ENCODE data around the gene AFP.

Gene AFP

GRCh38 chr4:73437558-73437956 is 1.5 kb downstream of the AFP start:
- Mint-ChIP-seq H3K36me3 (ENCODE audit: low read depth) (no peaks in the 10 kb centered on the region), H3K4me1 (ENCODE audit: low read depth) (no peaks in the 10 kb centered on the region)

DNA sequence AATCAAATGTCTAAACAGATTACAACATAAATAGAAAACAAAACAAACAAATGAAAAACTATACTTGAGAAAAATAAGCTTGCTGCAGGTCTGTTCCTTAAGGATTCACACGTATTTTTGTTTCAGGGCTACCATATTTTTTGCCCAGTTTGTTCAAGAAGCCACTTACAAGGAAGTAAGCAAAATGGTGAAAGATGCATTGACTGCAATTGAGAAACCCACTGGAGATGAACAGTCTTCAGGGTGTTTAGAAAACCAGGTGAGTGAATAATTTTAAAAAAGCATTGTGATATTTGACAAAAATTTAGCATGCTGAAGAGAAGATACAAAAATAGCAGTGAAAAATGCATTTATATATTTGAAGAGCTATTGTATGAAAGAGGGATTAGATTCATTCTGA is 2.0 kb downstream of the AFP start:
- H3K36me3 Mint-ChIP-seq (ENCODE audit: low read depth) = no peaks in the 10 kb centered on the region
- H3K27me3 Mint-ChIP-seq (ENCODE audit: low read depth) = no peaks in the 10 kb centered on the region
- no peak for DNase-seq (ENCODE audit: low spot score)
- H3K9me3 Mint-ChIP-seq = no peaks in the 10 kb centered on the region
- H3K27ac Mint-ChIP-seq = no peak overlapping the region
- H3K4me3 Mint-ChIP-seq = no peak overlapping the region
- no peaks in the 10 kb centered on the region for H3K4me1 Mint-ChIP-seq (ENCODE audit: low read depth)

More at GRCh38 chr4:73437558-73437956, 1.5 kb downstream of the AFP start:
- Mint-ChIP-seq H3K27ac (no peak overlapping the region), H3K27me3 (ENCODE audit: low read depth) (no peaks in the 10 kb centered on the region), H3K4me3 (no peak overlapping the region), H3K9me3 (no peaks in the 10 kb centered on the region)
- DNase-seq (ENCODE audit: low spot score) = no peak

DNA sequence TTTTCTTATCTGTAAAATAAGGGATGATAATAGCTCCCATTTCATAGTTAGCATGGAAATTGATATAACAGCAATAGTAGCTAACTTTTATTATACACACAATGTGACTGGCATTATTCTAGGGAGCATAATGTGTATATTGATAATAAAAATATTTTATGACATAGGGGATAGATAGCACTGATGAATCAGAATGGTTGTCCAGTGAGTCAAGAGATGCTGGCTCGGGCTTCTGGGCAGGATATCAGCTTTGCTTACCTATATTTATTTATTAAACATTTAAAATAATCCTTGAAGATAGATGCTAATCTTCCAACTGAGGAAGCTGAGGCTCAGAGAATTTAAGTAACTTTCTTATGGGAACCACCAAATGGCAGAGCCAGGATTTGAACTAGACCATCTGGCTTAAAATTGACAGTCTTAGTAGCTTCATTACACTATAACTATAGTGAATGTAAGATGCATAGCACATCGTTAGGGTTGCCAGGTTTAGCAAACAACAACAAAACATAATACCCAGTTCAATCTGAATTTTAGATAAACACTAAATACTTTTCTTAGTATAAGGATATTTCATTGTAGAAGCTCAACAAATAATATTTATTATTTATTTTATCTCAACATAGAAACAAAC is 2.7 kb downstream of the AFP start:
- DNase-seq (ENCODE audit: low spot score) = no peak
- Mint-ChIP-seq H3K27me3 (ENCODE audit: low read depth) (no peaks in the 10 kb centered on the region), H3K36me3 (ENCODE audit: low read depth) (no peaks in the 10 kb centered on the region), H3K4me3 (no peak overlapping the region), H3K27ac (no peak overlapping the region), H3K9me3 (no peaks in the 10 kb centered on the region), H3K4me1 (ENCODE audit: low read depth) (no peaks in the 10 kb centered on the region)

DNA sequence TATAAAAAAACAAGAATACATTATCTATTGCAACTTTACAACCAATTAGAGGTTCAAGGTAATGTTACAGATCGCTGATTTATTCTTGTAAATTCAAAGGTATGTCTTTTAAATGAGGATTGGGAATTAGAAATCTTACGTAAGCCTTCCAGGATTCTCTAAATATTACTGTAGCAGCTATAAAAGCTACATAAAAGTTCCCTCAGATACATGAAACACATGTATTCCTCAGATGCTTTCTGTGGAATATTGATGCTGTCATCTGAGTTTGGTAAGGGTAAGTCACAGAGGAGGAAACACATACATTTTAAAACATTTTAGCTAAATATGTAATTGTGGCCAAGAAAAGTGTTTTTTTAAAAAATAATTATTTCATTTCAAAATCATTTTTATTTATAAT is 3.4 kb downstream of the AFP start:
- H3K36me3 Mint-ChIP-seq (ENCODE audit: low read depth) = no peaks in the 10 kb centered on the region
- no peak overlapping the region for H3K27ac Mint-ChIP-seq
- no peaks in the 10 kb centered on the region for H3K9me3 Mint-ChIP-seq
- DNase-seq (ENCODE audit: low spot score) = no peak
- H3K4me1 Mint-ChIP-seq (ENCODE audit: low read depth) = no peaks in the 10 kb centered on the region
- H3K27me3 Mint-ChIP-seq (ENCODE audit: low read depth) = no peaks in the 10 kb centered on the region
- no peak overlapping the region for H3K4me3 Mint-ChIP-seq

DNA sequence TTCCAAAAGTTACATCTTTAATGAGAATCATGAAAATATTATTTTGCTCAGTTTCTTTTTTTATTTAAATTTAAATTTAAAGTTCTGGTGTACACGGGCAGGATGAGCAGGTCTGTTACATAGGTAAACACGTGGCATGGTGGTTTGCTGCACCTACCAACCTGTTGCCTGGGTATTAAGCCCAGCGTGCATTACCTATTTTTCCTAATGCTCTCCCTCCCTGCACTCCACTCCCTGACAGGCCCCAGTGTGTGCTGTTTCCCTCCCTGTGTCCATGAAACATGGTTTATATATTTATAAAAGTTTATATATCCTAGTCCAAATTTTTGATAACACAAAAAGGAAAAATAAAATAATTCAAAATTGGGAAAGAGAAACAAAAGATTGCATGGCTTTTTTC is 4.0 kb downstream of the AFP start:
- H3K4me1 Mint-ChIP-seq (ENCODE audit: low read depth) = no peaks in the 10 kb centered on the region
- H3K9me3 Mint-ChIP-seq = no peaks in the 10 kb centered on the region
- H3K27ac Mint-ChIP-seq = no peak overlapping the region
- no peaks in the 10 kb centered on the region for H3K36me3 Mint-ChIP-seq (ENCODE audit: low read depth)
- H3K27me3 Mint-ChIP-seq (ENCODE audit: low read depth) = no peaks in the 10 kb centered on the region
- DNase-seq (ENCODE audit: low spot score) = no peak
- H3K4me3 Mint-ChIP-seq = no peak overlapping the region

- Mint-ChIP-seq H3K4me1 (ENCODE audit: low read depth) (no peaks in the 10 kb centered on the region), H3K27me3 (ENCODE audit: low read depth) (no peaks in the 10 kb centered on the region), H3K9me3 (no peaks in the 10 kb centered on the region), H3K36me3 (ENCODE audit: low read depth) (no peaks in the 10 kb centered on the region), H3K27ac (no peak overlapping the region), H3K4me3 (no peak overlapping the region)
- no peak for DNase-seq (ENCODE audit: low spot score)
Measured at GRCh38 chr4:73440653-73441052, 4.6 kb downstream of the AFP start.

- no peak for DNase-seq (ENCODE audit: low spot score)
- Mint-ChIP-seq H3K4me3 (no peak overlapping the region), H3K27ac (no peak overlapping the region), H3K27me3 (ENCODE audit: low read depth) (peaks cover 4% of the 10 kb centered on the region), H3K36me3 (ENCODE audit: low read depth) (no peaks in the 10 kb centered on the region), H3K9me3 (no peaks in the 10 kb centered on the region), H3K4me1 (ENCODE audit: low read depth) (no peaks in the 10 kb centered on the region)
Measured at GRCh38 chr4:73442275-73442674, 6.3 kb downstream of the AFP start.

DNA sequence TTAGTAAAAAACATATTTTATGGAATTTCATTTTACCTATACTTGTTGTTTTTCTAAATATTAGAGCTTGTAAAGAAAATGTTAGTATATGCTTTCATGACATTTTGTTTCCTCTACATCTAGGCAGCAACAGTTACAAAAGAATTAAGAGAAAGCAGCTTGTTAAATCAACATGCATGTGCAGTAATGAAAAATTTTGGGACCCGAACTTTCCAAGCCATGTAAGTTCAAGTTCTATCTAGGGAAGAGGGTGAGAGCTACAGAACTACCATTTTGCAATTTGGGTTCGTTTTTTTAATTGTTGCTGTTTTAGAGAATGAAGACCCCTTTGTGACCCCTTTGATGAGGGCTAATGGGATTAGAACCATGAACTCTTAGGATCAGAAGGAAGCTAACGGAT is 7.2 kb downstream of the AFP start:
- Mint-ChIP-seq H3K36me3 (ENCODE audit: low read depth) (no peaks in the 10 kb centered on the region), H3K4me3 (no peak overlapping the region), H3K9me3 (no peaks in the 10 kb centered on the region), H3K27ac (no peak overlapping the region), H3K27me3 (ENCODE audit: low read depth) (peaks cover 4% of the 10 kb centered on the region), H3K4me1 (ENCODE audit: low read depth) (no peaks in the 10 kb centered on the region)
- no peak for DNase-seq (ENCODE audit: low spot score)

GRCh38 chr4:73445383-73446335 is 9.6 kb downstream of the AFP start:
- DNase-seq (ENCODE audit: low spot score) = no peak
- H3K27ac Mint-ChIP-seq = no peak overlapping the region
- peaks cover 4% of the 10 kb centered on the region for H3K27me3 Mint-ChIP-seq (ENCODE audit: low read depth)
- no peaks in the 10 kb centered on the region for H3K4me1 Mint-ChIP-seq (ENCODE audit: low read depth)
- H3K4me3 Mint-ChIP-seq = no peak overlapping the region
- no peaks in the 10 kb centered on the region for H3K36me3 Mint-ChIP-seq (ENCODE audit: low read depth)
- no peaks in the 10 kb centered on the region for H3K9me3 Mint-ChIP-seq

GRCh38 chr4:73446336-73446938 is 10.4 kb downstream of the AFP start:
- peaks cover 4% of the 10 kb centered on the region for H3K27me3 Mint-ChIP-seq (ENCODE audit: low read depth)
- no peaks in the 10 kb centered on the region for H3K4me1 Mint-ChIP-seq (ENCODE audit: low read depth)
- no peak overlapping the region for H3K27ac Mint-ChIP-seq
- no peak for DNase-seq (ENCODE audit: low spot score)
- no peaks in the 10 kb centered on the region for H3K36me3 Mint-ChIP-seq (ENCODE audit: low read depth)
- no peaks in the 10 kb centered on the region for H3K9me3 Mint-ChIP-seq
- no peak overlapping the region for H3K4me3 Mint-ChIP-seq

DNA sequence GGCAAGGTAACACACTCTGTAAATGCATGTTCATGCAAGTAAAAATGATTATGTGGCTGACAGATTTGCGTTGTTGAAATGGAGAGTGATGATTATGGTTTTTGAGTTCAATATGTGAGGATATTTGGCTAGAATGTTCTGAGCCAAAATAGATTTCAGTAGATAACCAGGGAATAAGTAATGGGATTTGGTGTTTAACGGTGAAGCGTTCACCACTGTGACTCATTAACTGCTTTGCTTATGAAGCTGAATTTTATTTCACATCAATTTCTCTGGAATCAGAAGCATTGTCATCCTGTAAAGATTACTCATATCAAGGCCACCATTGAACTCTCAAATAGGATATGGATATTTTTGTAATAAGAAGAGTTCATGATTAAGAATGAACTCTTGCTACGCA is 11.7 kb downstream of the AFP start:
- no peak for DNase-seq (ENCODE audit: low spot score)
- Mint-ChIP-seq H3K9me3 (no peaks in the 10 kb centered on the region), H3K4me3 (no peak overlapping the region)

DNA sequence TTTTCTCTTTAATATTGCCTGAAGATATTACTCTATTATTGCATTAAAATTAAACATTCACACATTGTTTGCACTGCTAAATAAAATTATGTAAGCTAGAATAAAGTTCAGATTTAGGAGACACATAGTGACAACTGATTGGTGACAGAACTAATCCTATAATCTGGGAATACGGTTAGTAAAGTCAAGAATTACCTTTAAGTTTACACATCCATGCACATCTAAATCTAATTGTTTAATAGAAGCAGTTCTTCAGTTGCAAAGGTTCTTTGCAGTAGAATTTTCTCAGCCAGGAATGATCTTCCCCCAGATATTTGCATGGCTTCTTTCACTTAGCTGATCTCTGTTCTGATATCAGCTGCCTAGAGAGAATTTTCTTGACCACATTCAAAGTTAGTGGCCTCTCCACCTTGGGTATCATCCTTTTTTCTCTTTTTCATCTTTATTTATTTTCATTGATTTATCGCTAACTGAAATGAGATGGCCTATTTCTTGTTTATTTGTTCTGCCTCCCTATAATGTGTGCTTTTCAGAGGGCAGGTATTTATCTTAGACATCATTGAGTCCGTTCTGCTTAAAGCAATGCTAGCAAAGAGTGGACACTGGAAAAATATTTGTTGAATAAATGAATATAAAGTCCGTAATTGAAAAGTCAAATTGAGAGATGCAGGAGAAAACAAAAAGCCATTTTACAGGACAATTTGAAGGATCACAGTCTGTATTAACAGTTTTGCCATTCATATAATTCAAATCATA is 12.6 kb downstream of the AFP start:
- Mint-ChIP-seq H3K27ac (no peak overlapping the region), H3K4me1 (ENCODE audit: low read depth) (no peaks in the 10 kb centered on the region), H3K27me3 (ENCODE audit: low read depth) (peaks cover 4% of the 10 kb centered on the region), H3K36me3 (ENCODE audit: low read depth) (no peaks in the 10 kb centered on the region), H3K9me3 (no peaks in the 10 kb centered on the region), H3K4me3 (no peak overlapping the region)
- DNase-seq (ENCODE audit: low spot score) = no peak

More for the DNA sequence above, 11.7 kb downstream of the AFP start:
- Mint-ChIP-seq H3K36me3 (ENCODE audit: low read depth) (no peaks in the 10 kb centered on the region), H3K4me1 (ENCODE audit: low read depth) (no peaks in the 10 kb centered on the region), H3K27ac (no peak overlapping the region), H3K27me3 (ENCODE audit: low read depth) (peaks cover 4% of the 10 kb centered on the region)

GRCh38 chr4:73450398-73451004 is 14.5 kb downstream of the AFP start:
- H3K27me3 Mint-ChIP-seq (ENCODE audit: low read depth) = peaks cover 4% of the 10 kb centered on the region
- no peaks in the 10 kb centered on the region for H3K9me3 Mint-ChIP-seq
- H3K4me1 Mint-ChIP-seq (ENCODE audit: low read depth) = no peaks in the 10 kb centered on the region
- DNase-seq (ENCODE audit: low spot score) = no peak
- H3K4me3 Mint-ChIP-seq = no peak overlapping the region
- no peaks in the 10 kb centered on the region for H3K36me3 Mint-ChIP-seq (ENCODE audit: low read depth)
- H3K27ac Mint-ChIP-seq = no peak overlapping the region
